CD14-positive monocyte (primary cell): ENCODE measurements around the gene ALDH1A3. TPM values are rescaled to one million over a fixed set of nuclear protein-coding genes. Genes with fewer than 3 reads are reported as not detected.

Experiments
- polyA plus RNA-seq, 3 donors: library from polyadenylated mRNA; depleted of rRNA in 1 of 3; unstranded in 2 of 3; stranded (reverse) in 1 of 3; fragments of 300-500 nt in 2 of 3; fragments of >200 nt in 1 of 3; fragmentation: Illumina TruSeq in 2 of 3; gene quantifications; 1 replicate in 2 of 3; 2 replicates in 1 of 3; pipeline ENCODE4 v1.2.3, GENCODE V29; 2012 to 2021
- small RNA-seq: library from RNA; depleted of rRNA; stranded (forward); fragments of <200 nt; gene quantifications from one replicate; pipeline ENCODE3, GENCODE V24; 2012; ENCODE audit warnings: low read depth; ENCODE audit not compliant: insufficient read length

ALDH1A3 gene
- polyA plus RNA-seq, 3 donors, result not detected

Small RNAs within 50 kb of the gene (small RNA-seq; reads per million reads assigned to genes)
- gene AC015712.3, result not detected

Other genes with a start within 250 kb of the ALDH1A3 start
- gene LRRK1, start 39.5 kb downstream of the ALDH1A3 start, polyA plus RNA-seq, result 10 to 100 TPM in 1 of 3 donors, 1 to 10 TPM in 2; 1.7 to 18.9 (median 5.4) TPM